ENCODE measurements around the gene AFF2. TPM values are rescaled to one million over a fixed set of nuclear protein-coding genes. Genes with fewer than 3 reads are reported as not detected.

AFF2 gene
- total RNA-seq, 3 donors from 2014 or later = 4.6 to 41.0 (median 5.7) TPM

- H3K36me3 ChIP-seq = no peaks in the 10 kb centered on the region
- no peaks in the 10 kb centered on the region for H3K27me3 ChIP-seq
- no peak for DNase-seq (ENCODE audit: low spot score in 2 of 2)
- H3K9me3 ChIP-seq = no peaks in the 10 kb centered on the region
- intact Hi-C loops (cut with DNase I; ENCODE audit: low total_unique reads) = no loop called here
- H3K4me3 ChIP-seq = no peak overlapping the region
- TF ChIP-seq POLR2AphosphoS5 (IDR thresholded peaks at IDR 0.05) = no peak
- no peak for TF ChIP-seq POLR2A (IDR thresholded peaks at IDR 0.05)
- no peak for TF ChIP-seq CTCF (IDR thresholded peaks at IDR 0.05)
- H3K27ac ChIP-seq = no peak overlapping the region
- no peaks in the 10 kb centered on the region for H3K4me1 ChIP-seq
Observed at GRCh38 chrX:148933881-148934280, 433.5 kb downstream of the AFF2 start.

DNA sequence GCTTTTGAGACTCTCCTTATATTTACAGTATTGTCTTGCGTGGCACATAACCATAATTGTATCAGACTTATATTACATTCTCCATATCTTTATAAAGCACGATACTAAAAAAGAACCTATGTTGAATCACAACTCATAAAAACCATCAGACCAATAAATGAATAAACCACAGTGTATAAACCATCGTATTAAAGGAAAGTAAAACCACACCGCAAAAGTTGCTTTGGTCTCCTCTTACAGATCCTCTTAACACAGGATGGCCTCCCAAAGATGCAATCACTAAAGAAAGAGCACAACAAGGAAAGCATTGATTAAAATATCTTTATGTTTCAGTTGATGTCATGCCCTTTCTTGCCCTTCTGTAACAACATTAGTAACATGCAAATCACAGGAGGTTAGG lies 437.9 kb downstream of the AFF2 start:
- Histone ChIP-seq H3K9me3 (no peaks in the 10 kb centered on the region), H3K27ac (no peak overlapping the region), H3K36me3 (no peaks in the 10 kb centered on the region), H3K27me3 (no peaks in the 10 kb centered on the region), H3K4me3 (no peak overlapping the region), H3K4me1 (no peaks in the 10 kb centered on the region)
- TF ChIP-seq CTCF (IDR thresholded peaks at IDR 0.05) = no peak
- no peak for TF ChIP-seq POLR2AphosphoS5 (IDR thresholded peaks at IDR 0.05)
- TF ChIP-seq POLR2A (IDR thresholded peaks at IDR 0.05) = no peak
- intact Hi-C loops (cut with DNase I; ENCODE audit: low total_unique reads) = no loop called here
- no peak for DNase-seq (ENCODE audit: low spot score in 2 of 2)

GRCh38 chrX:148940411-148940996 lies 440.1 kb downstream of the AFF2 start:
- no peak for DNase-seq (ENCODE audit: low spot score in 2 of 2)
- intact Hi-C loops (cut with DNase I; ENCODE audit: low total_unique reads) = no loop called here
- Histone ChIP-seq H3K36me3 (no peaks in the 10 kb centered on the region), H3K4me3 (no peak overlapping the region), H3K27ac (no peak overlapping the region), H3K9me3 (no peaks in the 10 kb centered on the region), H3K4me1 (no peaks in the 10 kb centered on the region), H3K27me3 (no peaks in the 10 kb centered on the region)
- TF ChIP-seq POLR2A (IDR thresholded peaks at IDR 0.05) (no peak), CTCF (IDR thresholded peaks at IDR 0.05) (no peak), POLR2AphosphoS5 (IDR thresholded peaks at IDR 0.05) (no peak)

GRCh38 chrX:148942754-148943153 lies 442.3 kb downstream of the AFF2 start:
- Histone ChIP-seq H3K36me3 (no peaks in the 10 kb centered on the region), H3K4me3 (no peak overlapping the region), H3K27me3 (no peaks in the 10 kb centered on the region), H3K27ac (no peak overlapping the region), H3K9me3 (no peaks in the 10 kb centered on the region), H3K4me1 (no peaks in the 10 kb centered on the region)
- DNase-seq (ENCODE audit: low spot score in 2 of 2) = no peak
- intact Hi-C loops (cut with DNase I; ENCODE audit: low total_unique reads) = no loop called here
- TF ChIP-seq CTCF (IDR thresholded peaks at IDR 0.05) = no peak
- no peak for TF ChIP-seq POLR2A (IDR thresholded peaks at IDR 0.05)
- no peak for TF ChIP-seq POLR2AphosphoS5 (IDR thresholded peaks at IDR 0.05)

- H3K4me1 ChIP-seq = no peaks in the 10 kb centered on the region
- intact Hi-C loops (cut with DNase I; ENCODE audit: low total_unique reads) = no loop called here
- no peak overlapping the region for H3K4me3 ChIP-seq
- no peaks in the 10 kb centered on the region for H3K9me3 ChIP-seq
- peaks cover 0 to 5% of the 10 kb centered on the region in 2 donors for H3K27me3 ChIP-seq
- TF ChIP-seq POLR2A (IDR thresholded peaks at IDR 0.05) (no peak), CTCF (IDR thresholded peaks at IDR 0.05) (no peak), POLR2AphosphoS5 (IDR thresholded peaks at IDR 0.05) (no peak)
- no peaks in the 10 kb centered on the region for H3K36me3 ChIP-seq
- DNase-seq (ENCODE audit: low spot score in 2 of 2) = no peak
- no peak overlapping the region for H3K27ac ChIP-seq
Observed at GRCh38 chrX:148947399-148947975, 447.1 kb downstream of the AFF2 start.
